Measurements from ENCODE around the gene MRPL55.

MRPL55 gene

GRCh38 chr1:228074954-228075730 lies 34.0 kb downstream of the MRPL55 start:
- Mint-ChIP-seq H3K36me3 (ENCODE audit: low read depth) (no peaks in the 10 kb centered on the region), H3K4me3 (no peak overlapping the region), H3K27me3 (ENCODE audit: low read depth, poor library complexity) (peaks cover 16% of the 10 kb centered on the region), H3K9me3 (no peaks in the 10 kb centered on the region), H3K27ac (no peak overlapping the region), H3K4me1 (peaks cover 28% of the 10 kb centered on the region)
- no peak for DNase-seq
- no peak for TF ChIP-seq CTCF (IDR thresholded peaks at IDR 0.05)

GRCh38 chr1:228073857-228074545 lies 35.1 kb downstream of the MRPL55 start:
- DNase-seq: peak; percentile 36
- H3K4me1 Mint-ChIP-seq: peaks cover 24% of the 10 kb centered on the region
- peaks cover 21% of the 10 kb centered on the region for H3K27me3 Mint-ChIP-seq (ENCODE audit: low read depth, poor library complexity)

GRCh38 chr1:228073061-228073856 lies 35.8 kb downstream of the MRPL55 start:
- TF ChIP-seq CTCF (IDR thresholded peaks at IDR 0.05): no peak
- Mint-ChIP-seq H3K27me3 (ENCODE audit: low read depth, poor library complexity) (peaks cover 23% of the 10 kb centered on the region), H3K9me3 (no peaks in the 10 kb centered on the region), H3K27ac (no peak overlapping the region), H3K4me1 (peaks cover 19% of the 10 kb centered on the region), H3K36me3 (ENCODE audit: low read depth) (no peaks in the 10 kb centered on the region), H3K4me3 (no peak overlapping the region)
- DNase-seq: no peak

More at GRCh38 chr1:228073857-228074545, 35.1 kb downstream of the MRPL55 start:
- TF ChIP-seq CTCF (IDR thresholded peaks at IDR 0.05): no peak
- Mint-ChIP-seq H3K27ac (no peak overlapping the region), H3K4me3 (no peak overlapping the region), H3K9me3 (no peaks in the 10 kb centered on the region), H3K36me3 (ENCODE audit: low read depth) (no peaks in the 10 kb centered on the region)

GRCh38 chr1:228072658-228073043 lies 36.4 kb downstream of the MRPL55 start:
- H3K36me3 Mint-ChIP-seq (ENCODE audit: low read depth): no peaks in the 10 kb centered on the region
- H3K4me1 Mint-ChIP-seq: peaks cover 17% of the 10 kb centered on the region
- no peak for TF ChIP-seq CTCF (IDR thresholded peaks at IDR 0.05)
- H3K9me3 Mint-ChIP-seq: no peaks in the 10 kb centered on the region
- no peak overlapping the region for H3K27ac Mint-ChIP-seq
- H3K27me3 Mint-ChIP-seq (ENCODE audit: low read depth, poor library complexity): peaks cover 24% of the 10 kb centered on the region
- H3K4me3 Mint-ChIP-seq: no peak overlapping the region
- no peak for DNase-seq

GRCh38 chr1:228071839-228072657 lies 37.1 kb downstream of the MRPL55 start:
- no peaks in the 10 kb centered on the region for H3K9me3 Mint-ChIP-seq
- no peak for TF ChIP-seq CTCF (IDR thresholded peaks at IDR 0.05)
- DNase-seq: no peak
- H3K4me3 Mint-ChIP-seq: no peak overlapping the region
- H3K36me3 Mint-ChIP-seq (ENCODE audit: low read depth): no peaks in the 10 kb centered on the region
- H3K27ac Mint-ChIP-seq: no peak overlapping the region
- peaks cover 13% of the 10 kb centered on the region for H3K4me1 Mint-ChIP-seq
- peaks cover 24% of the 10 kb centered on the region for H3K27me3 Mint-ChIP-seq (ENCODE audit: low read depth, poor library complexity)

Data from nephron progenitor cell (in vitro differentiated cells).